ENCODE measurements around the gene MT1H. TPM values are rescaled to one million over a fixed set of nuclear protein-coding genes. Genes with fewer than 3 reads are reported as not detected.

MT1H gene
- total RNA-seq, 1 donor from 2014 or later: not detected

- peaks cover 72% of the 10 kb centered on the region for H3K27me3 Mint-ChIP-seq (ENCODE audit: low read depth)
- peaks cover 14% of the 10 kb centered on the region for H3K4me1 Mint-ChIP-seq (ENCODE audit: low read depth)
- H3K9me3 Mint-ChIP-seq (ENCODE audit: low read depth): no peaks in the 10 kb centered on the region
- peaks cover 2% of the 10 kb centered on the region for H3K36me3 Mint-ChIP-seq (ENCODE audit: low read depth)
- TF ChIP-seq, protein P1, sequence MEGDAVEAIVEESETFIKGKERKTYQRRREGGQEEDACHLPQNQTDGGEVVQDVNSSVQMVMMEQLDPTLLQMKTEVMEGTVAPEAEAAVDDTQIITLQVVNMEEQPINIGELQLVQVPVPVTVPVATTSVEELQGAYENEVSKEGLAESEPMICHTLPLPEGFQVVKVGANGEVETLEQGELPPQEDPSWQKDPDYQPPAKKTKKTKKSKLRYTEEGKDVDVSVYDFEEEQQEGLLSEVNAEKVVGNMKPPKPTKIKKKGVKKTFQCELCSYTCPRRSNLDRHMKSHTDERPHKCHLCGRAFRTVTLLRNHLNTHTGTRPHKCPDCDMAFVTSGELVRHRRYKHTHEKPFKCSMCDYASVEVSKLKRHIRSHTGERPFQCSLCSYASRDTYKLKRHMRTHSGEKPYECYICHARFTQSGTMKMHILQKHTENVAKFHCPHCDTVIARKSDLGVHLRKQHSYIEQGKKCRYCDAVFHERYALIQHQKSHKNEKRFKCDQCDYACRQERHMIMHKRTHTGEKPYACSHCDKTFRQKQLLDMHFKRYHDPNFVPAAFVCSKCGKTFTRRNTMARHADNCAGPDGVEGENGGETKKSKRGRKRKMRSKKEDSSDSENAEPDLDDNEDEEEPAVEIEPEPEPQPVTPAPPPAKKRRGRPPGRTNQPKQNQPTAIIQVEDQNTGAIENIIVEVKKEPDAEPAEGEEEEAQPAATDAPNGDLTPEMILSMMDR (IDR thresholded peaks at IDR 0.05): no peak
- H3K4me3 Mint-ChIP-seq (ENCODE audit: unreplicated experiment): peak within 1 kb of the TSS; percentile 70
- no peak for DNase-seq (ENCODE audit: low spot score)
- H3K27ac Mint-ChIP-seq (ENCODE audit: unreplicated experiment): no peak within 1 kb of the TSS
Measured at GRCh38 chr16:56637814-56638750, 31.5 kb upstream of the MT1H start, which contains the start of gene MT1A. Gene MT1A (plus strand): TSS chr16:56638666. CDS start chr16:56638739, 73 bp downstream.

DNA sequence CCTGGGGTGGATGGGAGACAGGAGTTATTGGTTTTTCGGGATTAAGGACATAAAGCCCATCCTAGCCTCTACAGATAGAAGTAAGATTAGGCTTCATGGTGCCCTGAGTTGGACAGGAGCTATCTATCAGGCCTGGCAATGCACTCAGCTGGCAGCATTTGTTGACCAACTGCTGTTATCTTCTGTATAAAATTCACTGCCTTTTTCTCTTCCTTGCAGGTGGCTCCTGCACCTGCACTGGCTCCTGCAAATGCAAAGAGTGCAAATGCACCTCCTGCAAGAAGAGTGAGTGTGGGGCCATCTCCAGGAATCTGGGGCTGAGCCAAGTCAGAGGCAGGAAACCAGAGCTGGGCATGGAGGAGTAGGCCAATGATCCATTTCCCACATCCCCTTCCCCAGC is 30.6 kb upstream of the MT1H start:
- Mint-ChIP-seq H3K9me3 (ENCODE audit: low read depth) (no peaks in the 10 kb centered on the region), H3K36me3 (ENCODE audit: low read depth) (peaks cover 2% of the 10 kb centered on the region), H3K4me3 (ENCODE audit: unreplicated experiment) (peak overlapping the region; percentile 70), H3K27me3 (ENCODE audit: low read depth) (peaks cover 70% of the 10 kb centered on the region), H3K4me1 (ENCODE audit: low read depth) (peaks cover 18% of the 10 kb centered on the region), H3K27ac (ENCODE audit: unreplicated experiment) (no peak overlapping the region)
- TF ChIP-seq, protein P1 (IDR thresholded peaks at IDR 0.05): no peak
- DNase-seq (ENCODE audit: low spot score): no peak

- TF ChIP-seq, protein P1 (IDR thresholded peaks at IDR 0.05): no peak
- no peak overlapping the region for H3K27ac Mint-ChIP-seq (ENCODE audit: unreplicated experiment)
- DNase-seq (ENCODE audit: low spot score): no peak
- no peak overlapping the region for H3K4me3 Mint-ChIP-seq (ENCODE audit: unreplicated experiment)
- peaks cover 2% of the 10 kb centered on the region for H3K36me3 Mint-ChIP-seq (ENCODE audit: low read depth)
- peaks cover 14% of the 10 kb centered on the region for H3K4me1 Mint-ChIP-seq (ENCODE audit: low read depth)
- H3K9me3 Mint-ChIP-seq (ENCODE audit: low read depth): no peaks in the 10 kb centered on the region
- H3K27me3 Mint-ChIP-seq (ENCODE audit: low read depth): peaks cover 69% of the 10 kb centered on the region
Measured at GRCh38 chr16:56640076-56640475, 29.5 kb upstream of the MT1H start.

- no peak overlapping the region for H3K4me3 Mint-ChIP-seq (ENCODE audit: unreplicated experiment)
- H3K36me3 Mint-ChIP-seq (ENCODE audit: low read depth): peaks cover 2% of the 10 kb centered on the region
- no peak for DNase-seq (ENCODE audit: low spot score)
- TF ChIP-seq, protein P1 (IDR thresholded peaks at IDR 0.05): no peak
- no peak overlapping the region for H3K27ac Mint-ChIP-seq (ENCODE audit: unreplicated experiment)
- H3K27me3 Mint-ChIP-seq (ENCODE audit: low read depth): peaks cover 70% of the 10 kb centered on the region
- H3K9me3 Mint-ChIP-seq (ENCODE audit: low read depth): no peaks in the 10 kb centered on the region
- peaks cover 13% of the 10 kb centered on the region for H3K4me1 Mint-ChIP-seq (ENCODE audit: low read depth)
Measured at GRCh38 chr16:56641166-56641565, 28.4 kb upstream of the MT1H start.

DNA sequence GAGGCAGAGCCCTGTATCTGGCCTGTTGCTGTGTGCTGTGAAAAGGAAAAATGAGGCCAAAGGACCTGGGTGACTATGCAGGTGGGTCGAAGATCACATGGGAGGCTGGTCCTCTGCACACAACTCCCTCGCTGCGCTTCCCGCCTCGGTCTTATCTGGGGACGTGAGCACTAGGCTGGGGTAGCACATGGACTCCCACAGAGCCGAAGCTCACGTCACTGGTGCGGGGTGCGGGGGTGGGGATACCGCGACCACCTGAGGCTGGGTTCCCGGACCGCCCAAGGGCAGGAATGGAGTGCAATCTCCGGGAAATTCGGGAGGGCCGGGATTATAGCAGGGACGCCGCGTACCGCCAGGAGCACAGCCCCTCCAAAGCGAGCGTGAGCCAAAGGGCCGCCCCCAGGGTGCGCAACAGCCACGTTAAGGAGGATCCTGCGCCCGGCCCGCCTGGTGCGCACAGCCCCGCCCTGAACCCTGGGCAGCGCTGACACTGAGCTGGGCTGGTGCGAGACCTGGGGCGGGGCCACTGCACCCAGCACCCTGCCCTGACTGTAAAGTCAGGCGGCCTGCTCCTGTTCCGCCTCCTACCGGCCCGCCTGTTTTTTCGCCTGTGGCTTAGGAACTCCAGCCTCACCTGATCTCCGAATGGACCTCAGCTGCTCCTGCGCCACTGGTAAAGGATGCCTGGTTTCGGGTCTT is 26.4 kb upstream of the MT1H start:
- peaks cover 7% of the 10 kb centered on the region for H3K4me1 Mint-ChIP-seq (ENCODE audit: low read depth)
- no peak overlapping the region for H3K27ac Mint-ChIP-seq (ENCODE audit: unreplicated experiment)
- peak overlapping the region; percentile 45 for H3K4me3 Mint-ChIP-seq (ENCODE audit: unreplicated experiment)
- peaks cover 2% of the 10 kb centered on the region for H3K36me3 Mint-ChIP-seq (ENCODE audit: low read depth)
- H3K27me3 Mint-ChIP-seq (ENCODE audit: low read depth): peaks cover 59% of the 10 kb centered on the region
- H3K9me3 Mint-ChIP-seq (ENCODE audit: low read depth): no peaks in the 10 kb centered on the region
- TF ChIP-seq, protein P1 (IDR thresholded peaks at IDR 0.05): peak; percentile 64
- DNase-seq (ENCODE audit: low spot score): peak; percentile 72

All from chondrocyte (in vitro differentiated cells).